GM12873 (cell line): Measurements from ENCODE around the gene TBC1D16.

ENCODE experiments used
- CTCF ChIP-seq: IDR thresholded peaks from 2 replicates; pipeline ENCODE4 v1.5.1; 2012; ENCODE audit warnings: low read depth, mild to moderate bottlenecking, moderate library complexity, low read length, control low read depth; ENCODE audit not compliant: insufficient read depth; ENCODE audit errors: missing control alignments

Gene TBC1D16

DNA sequence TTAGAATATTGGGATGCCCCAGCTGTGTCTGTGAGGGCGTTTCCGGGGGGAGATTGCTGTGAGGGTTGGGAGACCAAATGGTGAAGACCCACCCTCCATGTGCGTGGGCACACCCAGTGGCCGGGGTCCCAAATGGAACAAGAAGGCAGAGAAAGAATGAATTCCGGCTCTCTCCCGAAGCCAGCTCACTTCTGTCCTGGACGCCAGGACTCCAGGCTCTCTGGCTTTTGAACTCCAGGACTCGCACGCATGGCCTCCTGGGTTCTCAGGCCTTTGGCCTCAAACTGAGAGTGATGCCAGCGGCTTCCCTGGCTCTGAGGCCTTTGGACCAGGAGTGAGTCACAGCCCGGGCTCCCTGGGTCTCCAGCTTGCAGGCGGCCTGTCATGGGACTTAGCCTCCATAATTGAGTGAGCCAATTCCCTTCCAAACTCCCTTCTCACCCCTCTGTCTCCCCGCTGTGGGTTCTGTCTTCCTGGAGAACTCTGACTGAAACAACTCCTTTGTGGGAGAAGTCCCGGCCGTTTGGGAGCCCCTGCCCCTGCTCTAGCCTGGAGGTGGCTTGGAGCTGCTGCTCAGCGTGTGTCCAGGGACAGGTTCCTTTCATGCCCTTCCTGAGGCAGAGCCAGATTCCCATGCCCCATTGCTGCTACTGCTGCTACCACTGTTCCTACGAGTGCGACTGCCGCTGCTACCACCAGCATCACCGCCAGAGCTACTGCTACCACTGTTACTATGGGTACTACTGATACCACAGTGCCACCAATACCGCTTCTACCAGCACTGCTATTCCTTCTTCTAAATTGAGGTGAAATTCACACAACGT is 146.6 kb downstream of the TBC1D16 start:
- no peak for TF ChIP-seq CTCF

DNA sequence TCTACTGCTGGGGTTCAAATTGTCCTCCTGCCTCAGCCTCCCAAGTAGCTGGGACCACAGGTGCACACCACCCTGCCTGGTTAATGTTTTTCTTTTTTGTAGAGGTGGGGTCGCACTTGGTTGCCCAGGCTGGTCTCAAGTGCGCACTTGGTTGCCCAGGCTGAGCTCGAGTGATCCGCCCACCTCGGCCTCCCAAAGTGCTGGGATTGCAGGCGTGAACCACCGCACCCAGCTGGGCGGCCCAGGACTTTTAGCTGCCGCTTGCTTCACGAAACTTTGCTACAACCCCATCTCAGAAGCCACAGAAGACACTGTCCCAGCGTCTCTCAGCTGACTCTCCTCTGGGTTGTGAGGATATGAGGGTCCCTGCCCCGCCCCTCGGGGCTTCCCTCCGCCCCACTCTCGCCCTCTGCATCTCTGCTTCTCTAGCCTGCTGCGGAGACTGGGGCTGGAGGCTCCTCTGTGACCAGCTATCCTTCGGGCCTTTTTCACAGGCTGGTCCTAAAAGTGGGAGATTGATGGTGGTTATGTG is 147.6 kb downstream of the TBC1D16 start:
- TF ChIP-seq CTCF = no peak

DNA sequence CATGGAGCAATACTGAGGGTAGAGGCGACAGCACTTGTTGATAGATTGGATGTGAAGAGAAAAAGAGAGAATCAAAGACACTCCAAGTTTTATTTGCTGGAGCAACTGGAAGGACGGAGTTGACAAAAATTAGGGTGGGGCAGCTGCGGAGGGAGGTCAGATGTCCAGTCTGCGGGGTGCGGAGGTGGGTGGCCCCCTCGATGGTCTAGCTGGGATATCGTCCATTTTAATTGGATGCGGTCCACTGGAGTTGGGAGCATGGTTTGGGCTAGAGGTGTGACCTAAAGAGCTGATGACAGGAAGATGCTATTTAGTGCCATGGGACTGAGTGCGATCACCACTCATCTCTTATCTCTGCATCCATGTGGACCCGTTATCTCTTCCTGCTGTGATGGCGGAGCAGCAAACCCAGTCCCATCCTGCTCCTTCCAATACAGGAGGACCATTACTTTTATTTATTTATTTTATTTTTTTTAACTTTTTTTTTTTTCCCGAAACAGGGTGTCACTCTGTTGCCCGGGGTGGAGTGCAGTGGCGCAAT is 148.2 kb downstream of the TBC1D16 start:
- no peak for TF ChIP-seq CTCF

DNA sequence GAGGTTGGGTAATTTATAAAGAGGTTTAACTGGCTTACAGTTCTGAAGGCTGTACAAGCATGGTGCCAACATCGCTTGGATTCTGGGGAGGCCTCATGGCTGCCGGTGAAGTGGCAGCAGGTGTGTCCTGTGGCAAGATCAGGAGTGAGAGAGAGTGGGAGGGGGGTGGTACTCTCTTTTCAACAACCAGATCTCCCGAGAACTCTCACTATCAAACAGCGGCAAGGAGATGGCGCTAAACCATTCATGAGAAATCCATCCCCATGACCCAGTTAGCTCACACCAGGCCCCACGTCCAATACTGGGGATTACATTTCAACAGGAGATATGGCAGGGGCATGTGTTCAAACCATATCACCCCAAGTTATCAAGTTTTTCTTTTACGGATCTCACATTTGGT is 152.5 kb downstream of the TBC1D16 start:
- no peak for TF ChIP-seq CTCF
